Measurements from ENCODE around the gene SYNGR3.
A peak's percentile ranks its signal among the peaks of the same experiment; 100 is the strongest.

GRCh38 chr16:2022723-2023091, 32.9 kb downstream of the SYNGR3 start:
- TF ChIP-seq JUNB (IDR thresholded peaks at IDR 0.05), result no peak
- TF ChIP-seq TP53 (CRISPR knock-in tag; IDR thresholded peaks at IDR 0.05), result no peak
- TF ChIP-seq POLR2A (IDR thresholded peaks at IDR 0.05; ENCODE audit: low read length), result no peak
- TF ChIP-seq, protein P1, sequence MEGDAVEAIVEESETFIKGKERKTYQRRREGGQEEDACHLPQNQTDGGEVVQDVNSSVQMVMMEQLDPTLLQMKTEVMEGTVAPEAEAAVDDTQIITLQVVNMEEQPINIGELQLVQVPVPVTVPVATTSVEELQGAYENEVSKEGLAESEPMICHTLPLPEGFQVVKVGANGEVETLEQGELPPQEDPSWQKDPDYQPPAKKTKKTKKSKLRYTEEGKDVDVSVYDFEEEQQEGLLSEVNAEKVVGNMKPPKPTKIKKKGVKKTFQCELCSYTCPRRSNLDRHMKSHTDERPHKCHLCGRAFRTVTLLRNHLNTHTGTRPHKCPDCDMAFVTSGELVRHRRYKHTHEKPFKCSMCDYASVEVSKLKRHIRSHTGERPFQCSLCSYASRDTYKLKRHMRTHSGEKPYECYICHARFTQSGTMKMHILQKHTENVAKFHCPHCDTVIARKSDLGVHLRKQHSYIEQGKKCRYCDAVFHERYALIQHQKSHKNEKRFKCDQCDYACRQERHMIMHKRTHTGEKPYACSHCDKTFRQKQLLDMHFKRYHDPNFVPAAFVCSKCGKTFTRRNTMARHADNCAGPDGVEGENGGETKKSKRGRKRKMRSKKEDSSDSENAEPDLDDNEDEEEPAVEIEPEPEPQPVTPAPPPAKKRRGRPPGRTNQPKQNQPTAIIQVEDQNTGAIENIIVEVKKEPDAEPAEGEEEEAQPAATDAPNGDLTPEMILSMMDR (IDR thresholded peaks at IDR 0.05), result no peak
- no peak for TF ChIP-seq HDAC2 (IDR thresholded peaks at IDR 0.05)
- TF ChIP-seq, protein P2, sequence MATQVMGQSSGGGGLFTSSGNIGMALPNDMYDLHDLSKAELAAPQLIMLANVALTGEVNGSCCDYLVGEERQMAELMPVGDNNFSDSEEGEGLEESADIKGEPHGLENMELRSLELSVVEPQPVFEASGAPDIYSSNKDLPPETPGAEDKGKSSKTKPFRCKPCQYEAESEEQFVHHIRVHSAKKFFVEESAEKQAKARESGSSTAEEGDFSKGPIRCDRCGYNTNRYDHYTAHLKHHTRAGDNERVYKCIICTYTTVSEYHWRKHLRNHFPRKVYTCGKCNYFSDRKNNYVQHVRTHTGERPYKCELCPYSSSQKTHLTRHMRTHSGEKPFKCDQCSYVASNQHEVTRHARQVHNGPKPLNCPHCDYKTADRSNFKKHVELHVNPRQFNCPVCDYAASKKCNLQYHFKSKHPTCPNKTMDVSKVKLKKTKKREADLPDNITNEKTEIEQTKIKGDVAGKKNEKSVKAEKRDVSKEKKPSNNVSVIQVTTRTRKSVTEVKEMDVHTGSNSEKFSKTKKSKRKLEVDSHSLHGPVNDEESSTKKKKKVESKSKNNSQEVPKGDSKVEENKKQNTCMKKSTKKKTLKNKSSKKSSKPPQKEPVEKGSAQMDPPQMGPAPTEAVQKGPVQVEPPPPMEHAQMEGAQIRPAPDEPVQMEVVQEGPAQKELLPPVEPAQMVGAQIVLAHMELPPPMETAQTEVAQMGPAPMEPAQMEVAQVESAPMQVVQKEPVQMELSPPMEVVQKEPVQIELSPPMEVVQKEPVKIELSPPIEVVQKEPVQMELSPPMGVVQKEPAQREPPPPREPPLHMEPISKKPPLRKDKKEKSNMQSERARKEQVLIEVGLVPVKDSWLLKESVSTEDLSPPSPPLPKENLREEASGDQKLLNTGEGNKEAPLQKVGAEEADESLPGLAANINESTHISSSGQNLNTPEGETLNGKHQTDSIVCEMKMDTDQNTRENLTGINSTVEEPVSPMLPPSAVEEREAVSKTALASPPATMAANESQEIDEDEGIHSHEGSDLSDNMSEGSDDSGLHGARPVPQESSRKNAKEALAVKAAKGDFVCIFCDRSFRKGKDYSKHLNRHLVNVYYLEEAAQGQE (IDR thresholded peaks at IDR 0.05), result peak; percentile 70
- no peak for TF ChIP-seq JUN (IDR thresholded peaks at IDR 0.05)
- TF ChIP-seq CEBPB (IDR thresholded peaks at IDR 0.05), result no peak

All from A549 (cell line).